GM19395 (cell line): ENCODE data around the gene TNFAIP2.

Source experiments
- ATAC-seq: cut with Tn5 transposase; IDR thresholded peaks from one replicate; pipeline ENCODE4 v1.9.1; 2021; ENCODE audit warnings: mild to moderate bottlenecking, moderate library complexity; ENCODE audit not compliant: unreplicated experiment

TNFAIP2 gene

DNA sequence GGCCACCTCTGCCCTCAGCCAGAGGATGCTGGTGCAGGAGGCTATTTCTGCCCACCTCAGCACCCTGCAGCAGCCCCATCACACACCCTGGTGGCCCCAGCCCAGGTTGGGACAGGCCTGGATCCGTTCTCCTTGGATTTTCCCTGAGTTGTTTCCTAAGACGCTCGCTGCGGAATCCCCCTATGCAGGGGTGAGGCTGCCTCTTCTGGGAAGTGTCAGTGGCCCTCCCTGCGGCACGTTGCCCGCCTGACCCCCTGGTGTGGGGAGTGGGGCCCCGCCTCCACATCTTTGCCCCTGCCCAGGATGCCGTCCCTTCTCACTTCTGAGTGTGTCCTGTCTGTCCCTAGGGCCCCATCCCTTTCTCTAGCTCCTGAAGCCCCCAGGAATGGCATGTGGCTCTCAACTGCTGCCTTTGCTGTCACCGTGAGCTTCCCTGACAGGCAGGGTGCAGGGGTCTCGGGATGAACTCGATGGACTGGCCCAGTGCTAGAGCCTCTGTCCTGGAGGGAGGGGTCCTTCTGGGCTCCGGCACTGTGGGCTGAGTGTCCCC lies 29.3 kb upstream of the TNFAIP2 start:
- no peak for ATAC-seq

DNA sequence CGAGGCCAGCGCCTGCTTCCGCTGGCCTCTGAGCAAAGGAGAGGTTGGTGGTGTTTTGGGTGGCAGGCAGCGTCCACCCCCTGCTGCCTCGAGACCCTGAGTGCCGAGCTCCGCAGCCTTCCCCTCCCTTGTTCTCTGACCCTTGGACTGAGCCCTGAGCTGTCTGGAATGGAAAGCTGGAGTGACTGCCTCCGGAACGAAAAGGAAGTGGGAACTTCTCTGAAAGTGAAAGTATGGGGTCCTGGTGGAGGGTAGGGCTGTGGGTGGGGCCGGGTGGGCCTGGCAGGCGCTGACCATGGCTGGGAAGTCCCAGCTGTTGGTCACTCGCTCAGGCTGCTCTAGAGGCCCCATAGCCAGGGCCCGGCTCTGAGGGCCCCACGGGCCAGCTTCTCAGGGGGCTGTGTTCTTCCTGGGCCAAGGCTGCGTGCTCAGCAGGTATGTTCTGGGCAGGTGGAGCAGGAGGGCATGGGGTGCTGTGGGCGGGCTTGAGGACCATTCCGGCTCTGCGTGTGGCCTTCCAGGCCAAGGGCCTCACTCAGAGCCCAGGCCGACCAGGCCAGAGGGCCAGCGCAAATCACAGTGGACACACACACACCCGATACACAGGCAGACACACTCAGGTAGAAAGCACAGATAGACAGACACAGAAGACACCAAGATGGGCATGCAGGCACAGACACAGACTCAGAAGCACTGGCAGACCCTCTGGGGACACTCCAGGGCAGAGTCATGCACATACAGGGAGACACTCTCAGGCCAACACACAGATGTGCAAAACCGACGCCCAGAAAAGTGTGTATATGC lies 28.7 kb upstream of the TNFAIP2 start, which contains the start of gene EXOC3L4:
Gene EXOC3L4, plus strand, starts transcription at position 320 of the 804 bp plus-strand sequence. CDS start 5,495 bp downstream, outside the sequence.
- ATAC-seq = no peak

DNA sequence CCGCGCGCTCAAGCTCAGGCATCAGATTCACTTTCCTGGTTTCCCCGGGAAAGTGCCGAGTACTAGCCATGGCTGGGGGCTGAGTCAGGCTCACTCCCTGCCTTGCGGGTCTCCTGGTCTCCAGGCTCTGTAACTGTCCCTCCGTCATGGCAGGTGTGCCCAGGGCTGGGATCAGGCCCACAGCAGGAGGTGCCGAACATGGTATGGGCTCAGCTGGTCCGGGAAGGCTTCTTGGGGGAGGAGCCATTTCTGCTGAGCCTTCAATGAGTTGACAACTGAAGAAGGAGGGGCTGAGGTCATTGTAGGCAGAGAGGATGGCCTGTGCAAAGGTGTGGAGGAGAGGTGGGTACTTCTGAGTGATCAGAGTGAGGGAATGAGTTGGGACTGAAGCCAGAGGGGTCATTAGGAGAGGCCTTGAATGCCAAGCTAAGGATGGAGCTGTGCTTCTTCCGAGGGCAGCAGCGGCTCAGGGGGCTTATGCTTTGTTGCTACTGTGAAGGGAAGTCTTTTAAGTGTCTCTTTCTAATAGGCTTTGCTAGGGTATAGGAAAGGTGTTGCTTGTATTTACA lies 28.0 kb upstream of the TNFAIP2 start:
- no peak for ATAC-seq

DNA sequence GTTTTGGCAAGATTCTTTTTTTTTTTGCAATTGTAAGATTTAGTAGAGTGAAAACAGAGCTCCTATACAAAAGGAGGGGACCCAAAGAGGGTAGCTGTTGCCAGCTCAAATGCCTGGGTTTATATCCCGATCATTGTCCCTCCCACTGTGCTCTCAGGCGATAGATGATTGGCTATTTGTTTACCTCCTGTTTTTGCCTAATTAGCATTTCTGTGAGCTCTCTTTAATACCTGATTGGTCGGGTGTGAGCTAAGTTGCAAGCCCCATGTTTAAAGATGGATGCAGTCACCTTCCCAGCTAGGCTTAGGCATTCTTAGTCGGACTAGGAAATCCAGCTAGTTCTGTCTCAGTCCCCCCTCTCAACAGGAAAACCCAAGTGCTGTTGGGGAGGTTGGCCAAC lies 26.9 kb upstream of the TNFAIP2 start:
- ATAC-seq = no peak

DNA sequence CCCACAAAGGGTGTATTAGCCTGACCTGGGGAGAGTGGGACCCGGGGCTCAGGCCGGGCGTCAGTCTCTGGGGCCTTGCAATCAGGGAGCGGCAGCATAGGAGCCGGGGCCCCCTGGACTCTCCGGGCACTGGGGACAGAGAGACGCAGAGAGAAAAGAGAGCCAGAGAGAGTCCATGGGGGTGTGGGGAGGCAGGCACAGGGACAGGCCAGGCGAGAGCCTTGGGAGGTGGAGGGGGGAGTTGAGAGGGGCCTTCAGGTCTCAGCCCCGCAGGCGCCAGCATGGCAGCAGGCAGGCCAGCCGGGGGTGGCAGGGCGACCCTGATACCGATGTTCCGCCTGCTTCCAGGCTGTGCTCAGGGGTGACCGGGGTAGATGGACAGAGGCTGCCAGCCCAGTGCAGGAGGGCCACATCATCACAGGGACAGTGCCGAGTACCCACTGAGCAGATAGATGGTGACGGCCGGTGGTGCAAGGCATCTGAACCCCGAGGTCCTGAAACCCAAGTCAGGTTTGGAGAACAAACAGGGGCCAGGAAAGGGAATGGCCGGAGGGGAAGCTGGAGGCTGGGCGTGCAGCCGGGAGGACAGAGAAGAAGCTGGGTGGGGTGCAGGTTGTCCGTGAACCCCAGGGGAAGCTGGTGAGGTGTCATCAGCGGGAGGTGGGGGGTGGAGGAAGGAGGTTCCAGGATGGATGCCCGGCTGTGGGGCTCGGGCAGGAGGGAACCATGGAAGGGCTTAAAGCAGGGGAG lies 25.8 kb upstream of the TNFAIP2 start:
- no peak for ATAC-seq

DNA sequence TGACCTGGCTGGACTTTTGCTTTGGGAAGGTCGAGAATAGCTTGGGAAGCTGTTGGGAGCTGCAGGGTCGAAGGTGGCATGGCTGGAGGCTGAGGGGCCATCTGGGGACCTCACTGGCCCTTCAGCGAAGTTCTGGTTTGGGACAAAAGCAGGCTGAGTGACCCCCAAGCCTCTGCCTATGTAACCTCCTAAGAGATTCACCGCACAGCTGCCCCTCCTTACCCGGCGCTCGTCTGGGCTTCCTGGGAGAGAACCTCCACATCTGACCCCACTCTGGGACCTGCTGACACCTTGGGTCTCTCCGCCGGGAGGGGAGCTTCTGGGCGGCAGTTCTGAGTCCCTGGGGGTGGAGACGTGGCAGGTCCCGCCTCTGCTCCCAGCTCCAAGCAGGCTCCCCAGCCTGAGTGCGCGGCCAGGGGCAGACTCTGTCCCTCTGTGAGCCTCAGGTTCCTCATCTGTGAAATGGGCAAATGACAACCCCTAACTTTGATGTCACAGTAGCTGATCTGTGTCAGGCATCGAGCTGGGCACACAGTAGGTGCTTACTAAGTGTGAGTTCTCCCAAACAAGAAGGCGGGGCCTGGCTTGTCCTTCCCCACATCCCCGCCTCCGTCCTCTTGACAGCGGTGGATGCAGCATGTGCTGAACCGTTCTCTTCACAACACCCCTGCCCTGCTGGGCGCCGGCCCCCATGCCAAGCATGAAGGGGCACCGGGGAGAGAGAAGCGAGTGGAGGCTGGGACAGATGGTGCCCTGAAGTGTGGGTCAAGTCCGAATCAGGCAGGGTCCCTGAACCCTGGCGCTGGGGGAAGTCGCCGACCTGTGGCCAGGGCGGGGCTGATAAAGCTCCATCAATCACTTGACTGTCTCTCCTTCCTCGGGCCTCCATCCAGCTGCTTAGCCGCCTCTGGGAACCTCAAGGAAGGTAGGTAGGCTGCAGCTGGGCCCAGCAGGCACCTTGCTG lies 25.0 kb upstream of the TNFAIP2 start:
- no peak for ATAC-seq

DNA sequence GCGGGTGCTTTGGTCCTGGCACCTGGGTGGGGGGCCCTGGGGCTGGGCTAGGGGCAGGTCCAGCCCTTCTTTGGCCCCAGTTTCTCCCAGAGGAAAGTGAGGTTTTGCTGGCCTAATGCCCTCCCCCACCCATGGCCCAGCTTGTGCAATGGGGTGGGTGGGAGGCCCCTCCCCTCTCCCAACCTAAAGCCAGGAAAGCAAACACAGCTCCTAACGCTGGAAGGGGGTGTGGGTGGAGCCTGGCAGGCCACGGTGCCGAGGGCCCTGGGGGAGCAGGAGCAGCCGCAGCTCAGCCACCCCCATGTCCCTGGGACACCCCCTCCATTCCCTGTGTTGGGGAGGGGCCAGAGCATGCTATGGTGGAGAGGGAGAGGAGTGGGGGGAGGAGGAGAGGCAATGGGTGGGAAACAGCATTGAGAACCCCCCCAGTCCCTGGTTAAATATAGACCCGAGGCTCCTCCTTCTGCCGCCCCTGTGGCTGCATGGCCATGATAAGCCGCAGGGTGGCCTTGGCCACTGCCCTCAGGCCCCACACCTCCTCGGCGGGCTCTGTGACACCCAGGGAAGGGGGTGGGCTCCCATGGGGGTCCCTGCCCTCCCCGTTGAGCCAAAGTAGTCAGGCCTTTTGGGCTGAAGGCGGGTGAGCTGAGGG lies 24.1 kb upstream of the TNFAIP2 start:
- no peak for ATAC-seq

DNA sequence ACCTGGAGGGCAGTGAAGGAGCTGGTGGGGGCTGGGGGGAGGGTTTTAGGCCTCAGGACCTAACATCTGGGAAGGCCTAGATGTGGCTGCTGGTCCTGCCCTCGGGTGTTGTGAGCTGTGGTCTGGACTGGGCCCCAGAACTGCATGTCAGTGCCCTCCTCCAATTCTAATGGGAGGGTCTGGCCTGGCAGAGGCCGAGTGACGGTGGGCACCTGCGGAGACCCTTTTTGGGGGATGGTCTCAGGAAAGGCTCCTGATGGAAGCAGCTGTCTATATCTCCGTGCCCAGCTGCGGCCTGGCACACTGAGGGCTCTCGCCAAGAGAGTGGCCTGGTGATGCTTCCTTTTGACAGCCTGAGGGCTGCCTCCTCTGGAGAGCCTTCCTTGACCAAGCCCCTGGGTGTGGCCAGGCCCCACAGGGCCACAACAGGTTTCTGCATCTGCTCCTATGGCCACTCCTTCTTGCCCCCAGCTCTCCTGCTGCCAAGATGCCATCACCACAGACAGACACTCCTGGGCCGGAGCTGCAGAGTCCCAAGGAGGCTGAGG lies 23.5 kb upstream of the TNFAIP2 start:
- no peak for ATAC-seq

DNA sequence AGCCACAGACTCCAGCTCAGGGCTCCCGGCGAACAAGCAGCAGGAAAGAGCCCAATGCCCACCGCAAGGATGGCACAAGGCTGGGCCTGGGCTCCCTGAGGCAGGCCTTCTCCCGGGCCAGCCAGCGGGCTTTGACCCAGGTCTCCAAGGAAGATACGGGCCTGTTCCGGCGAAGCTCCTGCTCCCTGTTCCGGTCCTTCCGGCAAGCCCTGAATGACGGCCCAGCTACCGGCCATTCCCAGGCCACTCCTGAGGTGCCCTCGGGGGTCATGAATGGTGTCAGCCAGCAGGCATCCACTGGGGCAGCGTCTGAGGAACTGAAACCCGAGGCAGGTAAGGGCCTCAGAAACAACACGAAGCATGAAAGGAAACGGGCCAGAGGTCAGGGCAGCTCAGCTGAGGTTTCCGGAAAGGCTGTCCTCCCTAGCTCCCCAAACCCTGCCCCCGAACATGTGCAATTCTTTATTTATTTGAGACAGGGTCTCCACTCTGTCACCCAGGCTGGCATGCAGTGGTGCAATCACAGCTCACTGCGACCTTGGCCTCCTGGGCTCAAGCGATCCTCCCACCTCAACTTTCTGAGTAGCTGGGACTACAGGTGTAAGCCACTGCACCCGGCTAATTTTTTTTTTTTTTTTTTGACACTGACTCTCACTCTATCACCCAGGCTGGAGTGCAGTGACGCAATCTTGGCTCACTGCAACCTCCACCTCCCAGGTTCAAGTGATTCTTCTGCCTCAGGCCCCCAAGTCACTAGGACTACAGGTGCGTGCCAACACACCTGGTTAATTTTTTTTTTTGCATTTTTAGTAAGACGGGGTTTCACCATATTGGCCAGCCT lies 22.8 kb upstream of the TNFAIP2 start:
- no peak for ATAC-seq

DNA sequence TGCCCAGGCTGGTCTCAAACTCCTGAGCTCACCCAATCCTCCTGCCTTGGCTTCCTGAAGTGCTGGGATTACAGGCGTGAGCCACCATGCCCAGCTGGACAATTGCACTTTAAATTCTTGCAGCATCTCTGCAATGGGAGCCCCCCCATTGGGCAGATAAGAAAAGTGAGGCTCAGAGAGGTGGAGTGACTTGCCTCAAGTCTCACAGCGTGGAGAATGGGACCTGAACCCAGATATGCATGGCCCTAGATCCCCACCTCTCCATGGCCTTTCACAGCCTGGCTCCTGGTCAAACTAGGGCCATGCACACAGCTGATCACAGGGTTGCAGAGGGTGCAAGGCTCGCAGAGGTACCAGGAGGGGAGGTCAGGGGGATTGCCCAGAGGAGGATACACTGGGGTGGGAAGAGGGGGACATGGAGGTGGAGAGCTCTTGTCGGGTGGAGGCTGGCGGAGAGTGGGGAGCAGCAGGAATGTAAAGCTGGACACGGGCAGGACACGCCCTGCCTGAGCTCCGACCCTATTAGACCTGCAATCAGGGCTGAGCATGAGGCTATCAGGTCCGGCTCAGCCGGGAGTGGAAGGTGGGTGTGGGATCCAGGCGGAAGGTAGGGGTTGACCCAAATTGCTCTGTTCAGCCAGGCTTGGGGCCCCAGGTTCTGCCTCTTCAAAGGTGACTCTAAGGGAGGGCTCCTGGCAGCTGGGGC lies 21.9 kb upstream of the TNFAIP2 start:
- no peak for ATAC-seq

DNA sequence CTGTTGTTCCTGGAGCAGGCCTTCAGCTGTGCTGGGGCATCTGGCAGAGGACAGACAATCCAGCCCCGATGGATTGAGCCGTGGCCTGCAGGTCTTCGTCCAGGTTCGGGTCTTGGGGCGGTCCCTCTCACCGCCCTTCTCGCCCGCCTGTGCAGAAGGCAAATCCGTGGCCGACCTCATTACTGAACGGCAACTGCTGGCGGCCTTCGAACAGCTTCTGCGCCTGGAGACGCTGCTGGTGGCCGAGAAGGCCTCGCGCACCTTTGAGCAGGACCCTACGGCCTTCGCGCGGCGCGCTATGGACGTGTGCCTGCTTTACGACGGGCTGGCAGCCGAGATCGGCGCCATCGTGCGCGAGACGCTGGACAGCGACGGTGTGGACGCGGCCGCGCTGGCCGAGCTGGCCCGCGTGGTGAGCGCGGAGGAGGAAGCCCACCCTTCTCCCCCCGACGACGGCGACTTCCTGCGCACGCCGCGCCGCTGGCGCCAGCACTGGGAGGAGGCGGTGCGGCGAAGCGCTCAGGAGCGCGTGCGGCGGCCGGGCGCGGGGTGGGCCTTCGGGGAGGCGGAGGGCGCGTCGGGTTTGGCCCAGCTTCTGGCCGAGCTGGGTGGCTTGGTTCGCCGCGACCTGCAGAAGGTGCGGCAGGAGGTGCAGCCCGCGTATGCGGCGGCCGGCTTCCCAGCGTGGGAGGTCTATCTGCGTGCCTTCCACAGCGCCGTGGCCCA lies 21.1 kb upstream of the TNFAIP2 start:
- ATAC-seq = no peak

DNA sequence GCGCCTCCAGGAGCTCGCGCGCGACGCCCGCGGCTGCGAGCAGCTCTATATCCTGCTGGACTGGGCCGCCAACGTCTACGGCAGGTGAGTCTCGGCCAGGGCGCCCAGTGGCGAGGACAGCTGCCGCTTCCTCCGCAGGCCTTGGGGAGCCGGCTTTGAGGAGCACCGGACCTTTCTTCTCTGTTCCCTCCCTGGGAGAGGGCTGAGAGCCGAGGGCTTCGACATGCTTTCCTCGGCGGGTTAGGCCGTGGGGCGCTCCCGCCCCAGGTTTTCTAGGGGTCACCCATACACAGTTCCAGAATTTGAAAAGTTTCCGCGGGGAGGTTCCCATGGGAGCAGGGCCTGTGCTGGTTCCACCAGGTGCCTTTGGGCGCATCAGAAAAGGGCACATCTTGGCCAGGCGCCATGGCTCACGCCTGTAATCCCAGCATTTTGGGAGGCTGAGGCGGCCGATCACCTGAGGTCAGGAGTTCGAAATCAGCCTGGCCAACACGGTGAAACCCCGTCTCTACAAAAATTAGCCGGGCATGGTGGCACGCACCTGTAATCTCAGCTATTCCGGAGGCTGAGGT lies 20.5 kb upstream of the TNFAIP2 start:
- no peak for ATAC-seq

DNA sequence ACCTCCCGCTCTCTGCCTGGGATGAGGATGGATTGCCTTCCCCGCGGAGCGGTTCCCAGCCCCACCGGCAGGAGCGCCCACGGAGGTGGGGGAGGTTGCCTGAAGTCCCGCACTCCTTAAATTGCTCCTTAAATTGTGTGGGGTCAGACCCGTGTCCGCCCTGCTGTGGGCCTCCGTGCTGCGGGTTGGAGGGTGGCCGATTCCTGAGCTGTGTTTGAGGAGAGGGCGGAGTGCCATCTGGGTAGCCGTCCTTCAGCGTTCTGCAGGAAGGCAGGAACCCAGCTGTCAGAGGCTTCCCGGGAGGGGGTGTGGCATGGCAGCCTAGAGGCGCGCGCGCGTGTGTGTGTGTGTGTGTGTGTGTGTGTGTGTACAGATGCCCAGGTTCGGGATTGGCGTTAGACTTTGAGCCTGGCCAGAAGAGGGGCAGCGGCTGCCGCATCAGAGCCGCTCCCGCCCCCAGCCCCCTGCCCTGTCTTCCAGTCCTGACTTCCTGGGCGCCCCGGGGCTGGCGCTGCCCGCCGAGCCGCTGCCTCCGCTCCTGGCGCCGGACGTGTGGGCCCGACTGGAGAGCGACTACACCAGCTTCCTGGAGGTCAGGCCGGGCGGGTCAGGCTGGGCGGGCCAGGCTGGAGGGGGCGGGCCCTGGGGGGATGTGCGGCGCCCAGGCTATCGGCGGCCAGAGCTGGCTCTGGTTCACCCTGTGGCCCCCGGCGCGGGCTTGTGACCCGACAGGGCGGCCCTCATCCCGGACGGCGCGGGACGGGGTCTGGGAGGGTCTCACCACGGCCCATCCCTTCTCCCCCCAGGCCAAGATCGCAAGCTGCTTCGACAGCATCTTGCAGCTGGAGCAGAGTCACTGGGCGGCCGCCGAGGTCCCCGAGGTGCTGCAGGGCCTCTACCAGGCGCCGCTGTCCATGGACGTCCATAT lies 19.5 kb upstream of the TNFAIP2 start:
- no peak for ATAC-seq

DNA sequence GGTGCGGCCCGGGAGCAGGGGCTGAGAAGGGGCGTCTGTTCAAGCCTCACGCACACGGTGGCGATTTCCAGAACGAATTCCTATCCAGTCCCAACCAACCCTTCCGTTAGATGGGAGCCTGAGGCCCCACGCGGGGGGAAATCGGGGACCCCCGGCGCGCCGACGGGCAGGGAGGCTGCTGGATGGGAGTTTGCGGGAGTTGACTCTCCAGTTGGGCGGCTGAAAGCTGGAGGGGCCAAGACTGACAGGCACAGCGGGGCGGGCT lies 18.9 kb upstream of the TNFAIP2 start:
- ATAC-seq = no peak

DNA sequence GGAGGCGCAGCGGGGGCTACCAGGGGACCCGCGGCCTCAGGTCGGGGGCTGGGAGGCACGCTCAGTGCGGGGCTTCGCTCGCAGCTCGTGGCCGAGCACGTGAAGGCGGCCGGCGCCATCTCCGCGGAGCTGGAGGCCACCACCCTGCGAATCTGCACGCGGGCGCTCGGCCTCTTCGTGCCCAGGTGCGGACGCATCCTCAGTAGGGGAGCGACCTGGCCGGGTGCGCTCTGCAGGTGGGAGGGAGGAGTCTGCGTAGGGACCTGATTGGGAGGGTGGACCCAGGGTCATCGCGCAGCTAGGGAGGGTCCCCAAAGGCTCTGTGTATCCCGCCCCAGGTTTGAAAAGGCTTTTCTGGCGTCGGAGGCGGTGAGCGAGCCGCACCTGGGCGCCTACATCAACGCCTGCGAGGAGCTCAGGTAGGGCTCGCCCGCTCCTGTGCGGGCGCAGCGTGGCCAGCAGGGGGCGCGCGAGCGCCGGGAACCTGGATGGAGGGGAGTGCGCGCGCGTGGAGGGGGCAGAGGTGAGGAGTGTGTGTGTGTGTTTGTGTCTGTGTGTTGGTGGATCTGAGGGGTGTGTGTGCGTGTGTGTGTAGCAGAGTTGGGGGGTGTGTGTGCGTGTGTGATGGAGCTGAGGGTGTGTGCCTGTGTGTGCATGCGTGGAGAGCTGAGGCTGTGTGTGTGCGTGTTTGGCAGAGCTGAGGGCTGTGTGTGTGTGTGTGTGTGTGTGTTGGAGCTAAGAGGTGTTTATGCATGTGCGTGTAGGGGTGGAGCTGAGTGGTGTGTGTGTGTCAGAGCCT lies 18.4 kb upstream of the TNFAIP2 start:
- ATAC-seq = peak; percentile 48
